ENCODE data around the gene RFC2. TPM values are rescaled to one million over a fixed set of nuclear protein-coding genes. Genes with fewer than 3 reads are reported as not detected.

RFC2 gene
- total RNA-seq, 4 donors from 2014 or later: 7.3 to 17.7 (median 11.7) TPM

DNA sequence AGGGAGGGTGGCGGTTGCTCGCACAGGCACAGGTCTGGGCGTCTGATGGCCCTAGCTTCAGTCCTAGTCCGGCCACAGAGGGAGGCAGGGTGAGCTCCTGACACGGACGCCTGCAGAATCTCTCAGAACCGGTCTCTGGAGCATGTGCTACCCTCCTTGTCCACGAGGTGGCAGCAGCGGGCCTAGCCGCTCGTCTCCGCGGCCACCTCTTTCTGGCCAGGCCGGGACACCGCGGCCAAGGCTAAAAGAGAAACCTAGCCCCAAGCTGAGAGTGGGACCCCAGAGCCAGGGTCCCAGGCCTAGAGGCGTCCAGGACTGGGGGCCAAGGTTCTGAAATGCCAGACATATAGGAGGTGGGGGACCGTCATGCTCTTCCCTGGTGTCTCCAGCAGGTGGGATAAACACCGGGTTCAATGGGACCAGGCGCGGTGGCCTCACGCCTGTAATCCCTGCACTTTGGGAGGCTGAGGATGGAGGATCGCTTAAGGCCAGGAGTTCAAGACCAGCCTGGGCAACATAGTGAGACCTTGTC lies 47.5 kb downstream of the RFC2 start:
- TF ChIP-seq, protein P1, sequence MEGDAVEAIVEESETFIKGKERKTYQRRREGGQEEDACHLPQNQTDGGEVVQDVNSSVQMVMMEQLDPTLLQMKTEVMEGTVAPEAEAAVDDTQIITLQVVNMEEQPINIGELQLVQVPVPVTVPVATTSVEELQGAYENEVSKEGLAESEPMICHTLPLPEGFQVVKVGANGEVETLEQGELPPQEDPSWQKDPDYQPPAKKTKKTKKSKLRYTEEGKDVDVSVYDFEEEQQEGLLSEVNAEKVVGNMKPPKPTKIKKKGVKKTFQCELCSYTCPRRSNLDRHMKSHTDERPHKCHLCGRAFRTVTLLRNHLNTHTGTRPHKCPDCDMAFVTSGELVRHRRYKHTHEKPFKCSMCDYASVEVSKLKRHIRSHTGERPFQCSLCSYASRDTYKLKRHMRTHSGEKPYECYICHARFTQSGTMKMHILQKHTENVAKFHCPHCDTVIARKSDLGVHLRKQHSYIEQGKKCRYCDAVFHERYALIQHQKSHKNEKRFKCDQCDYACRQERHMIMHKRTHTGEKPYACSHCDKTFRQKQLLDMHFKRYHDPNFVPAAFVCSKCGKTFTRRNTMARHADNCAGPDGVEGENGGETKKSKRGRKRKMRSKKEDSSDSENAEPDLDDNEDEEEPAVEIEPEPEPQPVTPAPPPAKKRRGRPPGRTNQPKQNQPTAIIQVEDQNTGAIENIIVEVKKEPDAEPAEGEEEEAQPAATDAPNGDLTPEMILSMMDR (IDR thresholded peaks at IDR 0.05; ENCODE audit: low read depth): no peak

DNA sequence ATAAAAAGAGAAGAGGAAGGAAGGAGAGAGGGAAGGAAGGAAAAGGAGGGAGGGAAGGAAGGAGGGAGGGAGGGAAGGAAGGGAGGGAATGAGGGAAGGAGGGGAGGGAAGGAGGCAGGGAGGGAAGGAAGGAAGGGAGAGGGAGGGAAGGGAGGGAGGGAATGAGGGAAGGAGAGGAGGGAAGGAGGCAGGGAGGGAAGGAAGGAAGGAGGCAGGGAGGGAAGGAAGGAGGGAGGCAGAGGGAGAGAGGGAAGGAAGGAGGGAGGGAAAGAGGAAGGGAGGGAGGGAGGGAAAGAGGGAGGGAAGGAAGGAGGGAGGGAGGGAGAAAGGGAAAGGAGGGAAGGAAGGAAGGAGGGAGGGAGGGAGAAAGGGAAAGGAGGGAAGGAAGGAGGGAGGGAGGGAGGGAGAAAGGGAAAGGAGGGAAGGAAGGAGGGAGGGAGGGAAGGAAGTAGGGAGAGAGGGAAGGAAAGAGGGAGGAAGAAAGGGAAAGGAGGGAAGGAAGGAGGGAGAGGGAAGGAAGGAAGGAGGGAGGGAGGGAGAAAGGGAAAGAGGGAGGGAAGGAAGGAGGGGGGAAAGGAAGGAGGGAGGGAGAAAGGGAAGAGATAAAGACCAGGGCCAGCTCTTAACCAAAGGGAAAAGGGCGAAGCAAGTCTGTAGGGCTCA lies 50.1 kb downstream of the RFC2 start:
- TF ChIP-seq, protein P1 (IDR thresholded peaks at IDR 0.05; ENCODE audit: low read depth): no peak

DNA sequence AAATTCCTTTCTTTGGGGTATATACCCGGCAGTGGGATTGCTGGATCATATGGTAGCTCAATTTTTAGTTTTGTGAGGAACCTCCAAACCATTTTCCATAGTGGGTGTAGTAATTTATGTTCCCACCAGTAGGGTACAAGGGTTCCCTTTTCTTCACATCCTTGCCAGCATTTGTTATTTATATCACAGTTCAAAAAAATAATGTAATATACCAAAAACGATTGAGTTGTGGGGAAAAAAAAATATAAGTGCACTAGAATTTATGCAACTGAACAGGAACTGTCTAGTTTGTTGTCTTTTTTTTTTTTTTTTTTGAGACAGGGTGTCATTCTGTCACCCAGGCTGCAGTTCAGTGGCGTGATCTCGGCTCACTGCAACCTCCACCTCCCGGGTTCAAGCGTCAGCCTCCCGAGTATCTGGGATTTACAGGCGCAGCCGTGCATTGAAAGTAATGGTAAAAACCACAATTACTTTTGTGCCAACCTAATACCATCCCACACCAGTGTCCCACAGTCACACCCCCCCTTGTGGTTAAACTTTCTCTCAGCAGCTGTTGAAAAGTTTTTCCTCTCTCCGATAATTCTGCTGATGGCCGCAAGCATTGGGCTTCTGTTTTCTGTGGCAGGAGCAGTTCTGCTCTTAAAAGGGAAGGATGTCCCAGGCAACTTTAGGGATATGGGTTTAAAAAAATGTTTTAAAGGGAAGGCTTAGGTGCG lies 51.2 kb downstream of the RFC2 start:
- TF ChIP-seq, protein P1 (IDR thresholded peaks at IDR 0.05; ENCODE audit: low read depth): no peak

DNA sequence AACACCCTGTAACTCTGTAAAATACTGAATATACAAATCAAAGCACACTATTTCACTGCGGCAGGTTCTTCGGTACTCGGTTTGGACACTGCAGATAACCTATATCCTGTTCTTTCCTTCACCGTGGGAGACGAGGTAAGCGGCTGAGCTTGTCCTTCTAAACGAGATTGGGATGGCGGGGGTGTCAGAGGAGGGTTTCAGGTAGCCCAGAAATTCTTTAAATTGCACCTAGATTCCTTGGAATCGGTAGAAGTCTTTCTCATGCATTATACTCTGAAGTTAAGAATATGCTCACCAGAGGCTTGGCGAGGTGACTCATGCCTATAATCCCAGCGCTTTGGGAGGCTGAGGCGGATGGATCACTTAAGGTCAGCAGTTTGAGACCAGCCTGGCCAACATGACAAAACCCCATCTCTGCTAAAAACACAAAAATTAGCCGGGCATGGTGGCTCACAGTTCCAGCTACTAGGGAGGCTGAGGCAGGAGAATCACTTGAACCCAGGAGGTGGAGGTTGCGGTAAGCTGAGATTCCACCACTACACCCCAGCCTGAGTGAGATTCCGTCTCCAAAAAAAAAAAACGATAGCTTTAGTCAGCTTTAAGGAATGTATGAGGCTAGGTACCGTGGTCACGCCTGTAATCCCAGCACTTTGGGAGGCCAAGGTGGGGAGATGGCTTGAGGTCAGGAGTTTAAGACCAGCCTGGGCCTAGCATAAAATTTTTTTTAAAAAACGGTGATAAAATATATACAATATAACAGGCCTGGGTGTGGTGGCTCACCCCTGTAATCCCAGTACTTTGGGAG lies 54.4 kb downstream of the RFC2 start:
- TF ChIP-seq, protein P1 (IDR thresholded peaks at IDR 0.05; ENCODE audit: low read depth): no peak

DNA sequence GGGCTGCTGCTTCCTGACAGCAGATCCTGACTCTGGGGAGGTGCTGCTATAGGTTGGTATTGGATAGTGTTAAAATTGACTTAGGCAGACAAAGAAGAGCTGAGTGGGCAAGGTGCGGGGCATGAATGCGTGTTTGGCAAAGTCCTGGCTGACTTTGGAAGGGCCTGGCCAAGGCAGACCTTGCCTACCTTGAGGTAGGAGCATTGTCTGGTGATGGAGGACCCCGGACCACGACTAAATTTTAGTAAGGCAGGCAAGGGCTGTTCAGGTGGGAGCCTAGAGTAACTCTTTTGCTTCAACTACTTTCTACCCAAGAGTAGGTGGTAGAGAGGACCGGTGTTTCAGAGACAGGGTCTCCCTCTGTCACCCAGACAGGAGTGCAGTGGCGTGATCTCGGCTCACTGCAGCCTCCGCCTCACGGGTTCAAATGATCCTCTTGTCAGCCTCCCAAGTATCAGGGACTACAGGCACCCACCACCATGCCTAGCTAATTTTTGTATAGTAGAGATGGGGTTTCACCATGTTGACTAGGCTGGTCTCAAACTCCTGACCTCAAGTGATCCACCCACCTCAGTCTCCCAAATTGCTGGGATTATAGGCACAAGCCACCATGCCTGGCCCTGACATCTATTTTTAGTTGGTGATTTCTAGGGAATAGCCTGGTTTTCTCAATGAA lies 56.6 kb downstream of the RFC2 start:
- TF ChIP-seq, protein P1 (IDR thresholded peaks at IDR 0.05; ENCODE audit: low read depth): no peak

DNA sequence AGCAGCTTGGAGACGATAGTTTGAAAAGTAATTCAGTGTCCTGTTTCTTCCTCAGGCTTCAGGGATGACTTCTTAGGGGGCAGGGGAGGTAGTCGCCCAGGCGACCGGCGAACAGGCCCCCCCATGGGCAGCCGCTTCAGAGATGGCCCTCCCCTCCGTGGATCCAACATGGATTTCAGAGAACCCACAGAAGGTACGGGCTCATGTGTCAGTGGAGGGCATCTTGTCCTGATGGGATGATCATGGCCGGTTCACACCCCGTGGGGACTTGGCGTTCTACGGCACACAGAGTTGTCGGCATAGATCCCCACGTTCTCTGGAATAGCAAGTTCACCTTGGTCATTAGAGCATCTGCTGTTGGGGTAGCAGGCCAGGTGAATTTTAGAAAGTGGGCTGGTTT lies 59.5 kb downstream of the RFC2 start:
- TF ChIP-seq, protein P1 (IDR thresholded peaks at IDR 0.05; ENCODE audit: low read depth): no peak
